ENCODE measurements around the gene LRRC15.

The LRRC15 gene

DNA sequence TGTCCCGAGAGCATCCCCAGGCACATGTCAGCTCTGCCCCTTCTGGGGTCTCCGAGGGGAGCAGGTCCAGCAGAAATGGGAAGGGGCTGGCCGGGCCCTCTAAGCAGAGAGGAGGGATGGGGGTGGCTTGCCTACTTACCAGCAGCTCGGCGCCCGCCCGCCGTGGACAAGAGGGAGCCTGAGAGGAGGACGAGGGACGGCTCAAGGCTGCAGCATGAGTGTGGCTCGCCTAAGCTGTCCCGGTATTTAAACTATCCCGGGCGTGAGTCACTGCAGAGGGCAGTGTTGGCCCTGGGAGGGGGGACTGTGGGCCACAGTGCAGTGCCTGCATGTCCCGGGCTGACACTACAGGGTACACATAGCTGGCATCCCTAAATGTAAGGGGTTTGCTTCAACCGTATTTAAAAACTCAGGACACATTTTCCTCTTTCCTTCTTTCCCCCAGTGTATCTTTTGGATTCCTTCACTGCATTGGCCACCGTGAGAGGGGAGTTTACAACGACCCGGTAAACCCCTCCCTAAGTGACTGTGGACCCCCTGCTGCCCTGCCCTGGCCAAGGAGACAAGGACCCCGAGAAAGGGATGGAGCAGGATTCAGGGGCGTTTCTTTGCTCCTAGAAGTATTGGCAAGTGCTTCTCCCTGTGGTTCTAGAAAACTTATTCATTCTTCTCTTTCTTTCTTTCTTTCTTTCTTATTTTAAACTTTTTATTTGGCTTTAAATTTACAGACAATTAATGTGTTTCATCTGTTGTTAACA, at the start of gene LRRC15:
LRRC15 (minus strand) TSS at position 222 of the 758 bp plus-strand sequence. CDS start 8,700 bp downstream, outside the sequence.
- no peak for DNase-seq

GRCh38 chr3:194418671-194419070, 49.1 kb upstream of the LRRC15 start:
- DNase-seq: no peak

GRCh38 chr3:194407423-194407822, 37.9 kb upstream of the LRRC15 start:
- DNase-seq: no peak

DNA sequence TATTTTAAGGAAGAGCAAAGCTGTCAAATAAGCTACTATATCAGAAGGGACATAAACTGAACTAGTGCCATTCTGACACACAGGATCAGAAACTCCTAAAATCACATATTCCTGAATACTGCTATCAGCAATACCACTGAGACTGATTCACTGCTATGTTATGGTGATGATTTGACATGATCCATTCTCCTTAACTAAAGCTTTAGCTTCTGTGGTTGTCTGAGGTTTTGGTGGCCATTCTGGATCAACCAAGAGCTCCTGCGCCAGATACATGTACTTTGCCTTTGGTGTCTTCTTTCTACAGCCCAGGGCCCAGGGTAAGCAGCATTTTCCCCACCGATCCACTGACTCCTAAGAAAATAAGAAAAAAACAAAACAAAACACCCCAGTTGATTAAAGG, 36.2 kb upstream of the LRRC15 start:
- no peak for DNase-seq

DNA sequence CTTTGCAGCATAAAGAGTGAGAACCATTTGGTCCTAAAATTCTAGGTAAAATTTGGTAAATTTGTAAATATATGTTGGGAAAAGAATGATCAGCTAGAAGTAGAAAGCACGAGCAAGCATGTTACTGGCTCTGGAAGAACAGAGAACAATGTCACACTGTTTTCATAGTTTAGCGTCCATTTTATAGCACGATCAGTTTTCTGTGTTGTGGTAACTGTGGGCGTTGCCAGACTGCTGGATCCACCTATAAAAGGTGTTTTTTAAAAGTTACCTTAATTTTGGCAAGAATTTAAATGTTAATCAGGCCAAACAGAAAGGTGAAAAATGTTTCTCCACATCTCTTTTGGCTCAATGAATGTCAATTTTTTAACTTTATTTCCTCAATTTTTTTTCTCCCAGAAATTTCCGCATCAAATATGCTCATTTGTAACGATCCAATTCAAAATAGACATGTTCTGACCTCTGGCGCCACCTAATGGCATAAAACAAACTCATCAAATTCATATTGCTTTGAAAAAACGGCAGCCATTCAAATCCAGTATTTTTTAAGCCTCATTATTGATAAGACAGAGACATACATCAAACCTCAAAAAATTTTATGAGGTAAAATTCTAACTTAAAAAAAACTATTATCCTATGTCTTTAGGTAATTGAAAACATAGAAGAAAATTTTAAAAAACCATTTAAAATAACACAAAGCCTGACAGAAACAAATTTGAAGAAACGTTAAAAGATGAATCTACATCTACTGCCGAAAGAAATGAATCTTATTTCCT, 35.0 kb upstream of the LRRC15 start:
- peak in 1 of 2 experiments; percentile 51 for DNase-seq

GRCh38 chr3:194401868-194402329, 32.4 kb upstream of the LRRC15 start:
- DNase-seq: no peak

- no peak for DNase-seq
These were observed 31.8 kb upstream of the LRRC15 start for GRCh38 chr3:194401346-194401745.

DNA sequence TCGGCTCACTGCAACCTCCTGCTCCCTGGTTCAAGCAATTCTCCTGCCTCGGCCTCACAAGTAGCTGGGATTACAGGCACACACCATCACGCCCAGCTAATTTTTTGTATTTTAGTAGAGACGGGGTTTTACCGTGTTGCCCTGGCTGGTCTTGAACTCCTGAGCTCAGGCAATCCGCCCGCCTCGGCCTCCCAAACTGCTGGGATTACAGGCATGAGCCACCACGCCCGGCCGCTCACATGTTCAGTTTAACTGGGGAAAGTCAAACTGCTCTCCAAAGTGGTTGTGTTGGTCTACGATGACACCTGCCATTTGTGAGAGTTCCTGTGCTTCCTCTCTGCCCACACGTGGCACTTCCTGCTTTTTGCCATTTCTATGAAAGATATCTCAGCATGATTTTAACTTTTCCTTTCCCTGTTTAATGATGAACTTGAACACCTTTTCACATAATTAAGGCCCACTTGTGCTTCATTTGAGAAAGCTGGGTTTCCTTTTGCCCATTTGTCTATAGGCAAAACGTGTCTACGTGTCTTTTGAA, 30.4 kb upstream of the LRRC15 start:
- no peak for DNase-seq

GRCh38 chr3:194399166-194399565, 29.6 kb upstream of the LRRC15 start, which contains the start of gene GP5:
TSS of gene GP5 (minus strand) at chr3:194399266. CDS start at chr3:194398282, 984 bp downstream.
- no peak for DNase-seq

DNA sequence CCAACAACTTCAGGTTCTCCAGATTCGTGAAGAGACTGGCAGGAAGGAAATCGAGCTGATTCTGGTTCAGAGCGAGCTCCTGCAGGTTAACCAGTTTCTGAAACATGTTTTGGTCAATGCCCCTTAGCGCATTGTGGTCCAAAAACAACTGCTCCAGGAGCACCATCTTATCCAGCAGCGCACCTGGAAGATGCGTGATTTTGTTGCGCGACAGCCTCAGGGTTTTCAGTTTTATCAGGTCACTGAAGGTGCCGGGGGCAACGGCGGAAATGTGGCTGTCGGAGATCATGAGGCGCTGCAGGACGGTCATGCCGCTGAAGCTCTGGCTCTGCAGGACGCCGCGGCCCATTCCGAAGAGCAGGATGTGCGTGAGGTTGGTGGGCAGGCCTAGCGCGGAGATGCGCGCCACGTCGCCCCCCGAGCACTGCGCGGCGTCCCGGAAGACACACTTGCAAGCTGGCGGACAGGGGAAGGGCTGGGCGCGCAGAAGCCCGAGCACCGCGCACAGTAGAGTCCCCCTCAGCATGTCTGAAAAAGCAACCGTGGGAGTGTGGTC, 28.3 kb upstream of the LRRC15 start:
- no peak for DNase-seq

GRCh38 chr3:194396859-194397756, 27.6 kb upstream of the LRRC15 start:
- no peak for DNase-seq

- no peak for DNase-seq
These were observed 27.0 kb upstream of the LRRC15 start for GRCh38 chr3:194396539-194396858.

GRCh38 chr3:194395778-194396538, 26.4 kb upstream of the LRRC15 start:
- no peak for DNase-seq

DNA sequence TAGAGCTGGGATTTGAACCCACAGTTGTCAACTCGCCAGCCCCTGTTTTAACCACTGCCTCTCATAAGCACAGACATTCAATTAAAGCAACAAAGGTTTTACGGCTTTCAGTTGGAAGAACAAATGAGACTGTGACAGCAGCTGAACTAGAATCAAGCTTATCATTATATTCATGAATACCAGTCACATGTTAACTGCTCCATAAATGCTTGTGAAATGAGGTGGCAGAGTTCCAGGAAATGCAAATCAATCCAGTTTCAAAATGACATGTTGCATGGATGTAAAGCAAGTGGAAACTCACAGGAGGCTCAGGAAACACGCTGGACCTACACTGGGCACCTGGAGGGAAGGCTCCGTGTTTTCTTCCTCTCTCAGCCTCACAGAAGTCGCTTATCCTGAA, 25.7 kb upstream of the LRRC15 start:
- no peak for DNase-seq

DNA sequence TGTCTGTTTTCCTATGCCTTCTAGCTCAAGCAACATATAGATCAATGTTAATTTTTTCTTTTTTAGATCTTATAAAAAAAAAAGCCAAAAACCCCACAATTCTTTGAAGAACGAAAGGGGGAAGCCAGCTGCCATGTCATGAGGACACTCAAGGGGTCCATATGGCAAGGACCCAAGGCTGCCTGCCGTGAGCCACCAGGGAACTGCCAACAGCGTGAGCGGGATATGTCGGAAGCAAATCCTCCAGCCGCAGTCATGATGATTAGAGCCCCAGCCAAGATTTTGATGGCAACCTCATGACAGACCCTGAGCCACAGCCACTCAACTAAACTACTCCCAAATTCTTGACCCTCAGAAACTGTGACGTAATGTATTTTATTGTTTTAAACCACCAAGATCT, 23.0 kb upstream of the LRRC15 start:
- DNase-seq: no peak

DNA sequence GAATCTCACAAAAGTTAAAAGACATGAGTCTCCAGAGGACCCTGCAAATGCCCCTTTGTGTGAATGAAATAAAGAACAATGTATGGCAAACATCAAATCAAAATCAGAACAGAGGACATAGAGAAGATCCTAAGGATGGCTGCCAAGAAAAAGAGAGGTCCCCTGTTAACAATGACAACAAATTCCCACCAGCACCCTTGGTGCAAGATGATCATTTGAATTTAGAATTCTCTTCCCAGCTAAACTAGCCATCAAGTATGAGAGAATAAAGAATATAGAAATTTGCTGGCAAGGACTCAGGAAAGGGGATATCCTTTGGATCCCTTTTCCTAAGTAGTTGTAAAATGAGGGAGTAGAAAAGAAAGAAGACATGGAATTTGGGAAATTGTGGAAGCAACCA, 21.3 kb upstream of the LRRC15 start:
- no peak for DNase-seq

GRCh38 chr3:194389269-194389668, 19.7 kb upstream of the LRRC15 start:
- no peak for DNase-seq

- DNase-seq: no peak
These were observed 18.4 kb upstream of the LRRC15 start for GRCh38 chr3:194387926-194388418.

GRCh38 chr3:194387276-194387675, 17.7 kb upstream of the LRRC15 start:
- DNase-seq: no peak

GRCh38 chr3:194386648-194387047, 17.1 kb upstream of the LRRC15 start:
- DNase-seq: no peak

GRCh38 chr3:194386066-194386465, 16.5 kb upstream of the LRRC15 start:
- DNase-seq: no peak

Measured in SW 1271 (cell line).